GM12878 (cell line): ENCODE data around the gene DUS1L. TPM values are rescaled to one million over a fixed set of nuclear protein-coding genes. Genes with fewer than 3 reads are reported as not detected.

ENCODE experiments used
- ATAC-seq: fragments of 200-7000 bp; cut with Tn5 transposase; 3 replicates; pipeline ENCODE4 v1.9.1; 2020; ENCODE audit warnings: mild to moderate bottlenecking, moderate library complexity
- BruUV-seq: library from RNA; stranded (reverse); fragments of 400-500 nt; replicated peaks from 2 replicates; lab custom pipeline; 2021; lab: Mats Ljungman, UMichigan
- CTCF ChIA-PET: fragments of 300-600 bp; sonication (Branson Sonifier 250); formaldehyde crosslinking; extraction: SDS; loops from one replicate; lab custom pipeline; 2021; ENCODE audit warnings: inconsistent platforms; lab: Yijun Ruan, JAX
- POLR2A ChIA-PET: fragments of 350-600 bp; formaldehyde crosslinking; extraction: SDS; loops from one replicate; lab custom pipeline; 2021; ENCODE audit warnings: inconsistent platforms; lab: Charles Lee
- RAD21 ChIA-PET: fragments of 300-600 bp; sonication (Branson Sonifier 250); formaldehyde crosslinking; loops from one replicate; lab custom pipeline; 2023; ENCODE audit warnings: antibody characterized with exemption; ENCODE audit not compliant: unreplicated experiment; lab: Charles Lee
- SMC1A ChIA-PET: fragments of 300-600 bp; sonication (Branson Sonifier 250); formaldehyde crosslinking; loops from one replicate; lab custom pipeline; 2023; ENCODE audit not compliant: unreplicated experiment, uncharacterized antibody; lab: Charles Lee
- DNase-seq: peaks from one replicate; pipeline ENCODE4 v3.0.0-alpha.2; 2011; ENCODE audit warnings: low read depth, low spot score
- FAIRE-seq: peaks from 3 replicates; lab custom pipeline; 2011; peaks lifted over from hg19 to GRCh38; lab: Jason Lieb, UNC
- H2AFZ ChIP-seq: 2 replicates; pipeline ENCODE4 v1.6.0; 2011; ENCODE audit warnings: low read depth, low read length, control low read depth; ENCODE audit not compliant: control insufficient read depth
- H3K27ac ChIP-seq: 2 replicates; pipeline ENCODE4 v1.5.1; 2011; ENCODE audit warnings: control low read depth; ENCODE audit not compliant: control insufficient read depth, insufficient read depth
- H3K27me3 ChIP-seq, 2 experiments: replicated peaks in 1 of 2; 2 replicates each; pipeline versions ENCODE4 v1.6.0 to v1.6.1; 2011; ENCODE audit warnings: low read length in 1 of 2; ENCODE audit not compliant: control insufficient read depth in 2 of 2, insufficient read depth in 2 of 2
- H3K36me3 ChIP-seq, 2 experiments: 2 replicates each; pipeline ENCODE4 v1.5.1; 2011; ENCODE audit warnings: low read length in 1 of 2; ENCODE audit not compliant: control insufficient read depth in 2 of 2, insufficient read depth in 2 of 2
- H3K4me1 ChIP-seq: 2 replicates; pipeline ENCODE4 v1.6.1; 2011; ENCODE audit warnings: mild to moderate bottlenecking, low read length, moderate library complexity, mixed read lengths; ENCODE audit not compliant: control insufficient read depth, insufficient read depth
- H3K4me2 ChIP-seq: 2 replicates; pipeline ENCODE4 v1.6.0; 2011; ENCODE audit warnings: control low read depth; ENCODE audit not compliant: control insufficient read depth, insufficient read depth
- H3K4me3 ChIP-seq: fragments of 200-600 bp; sonication (generic); 2 replicates; pipeline ENCODE4 v1.5.1; 2016
- H3K79me2 ChIP-seq: 2 replicates; pipeline ENCODE4 v1.6.0; 2011; ENCODE audit warnings: low read length; ENCODE audit not compliant: control insufficient read depth, insufficient read depth
- H3K9ac ChIP-seq: 2 replicates; pipeline ENCODE4 v1.8.0; 2011; ENCODE audit warnings: low read length, control low read depth, mixed read lengths; ENCODE audit not compliant: control insufficient read depth, insufficient read depth
- H3K9me3 ChIP-seq: replicated peaks from 3 replicates; pipeline ENCODE4 v1.5.1; 2011; ENCODE audit warnings: mild to moderate bottlenecking, low read length; ENCODE audit not compliant: control insufficient read depth, insufficient read depth
- H4K20me1 ChIP-seq: 2 replicates; pipeline ENCODE4 v1.6.0; 2011; ENCODE audit not compliant: control insufficient read depth, insufficient read depth
- BCLAF1 ChIP-seq: fragments of 450-650 bp; IDR thresholded peaks from 2 replicates; pipeline ENCODE4 v1.6.1; 2017; ENCODE audit warnings: antibody characterized with exemption, mild to moderate bottlenecking, moderate library complexity
- CBFB ChIP-seq: IDR thresholded peaks from 2 replicates; pipeline ENCODE4 v1.6.1; 2016; ENCODE audit warnings: antibody characterized with exemption, low read depth
- CREB1 ChIP-seq: IDR thresholded peaks from 2 replicates; pipeline ENCODE4 v1.6.1; 2012; ENCODE audit warnings: low read depth, mild to moderate bottlenecking, inconsistent platforms
- KLF5 ChIP-seq: fragments of 450-650 bp; IDR thresholded peaks from 2 replicates; pipeline ENCODE4 v1.6.1; 2014; ENCODE audit warnings: mild to moderate bottlenecking; ENCODE audit not compliant: partially characterized antibody
- MEF2A ChIP-seq: IDR thresholded peaks from 2 replicates; pipeline ENCODE4 v1.6.1; 2011; ENCODE audit warnings: low read depth, mild to moderate bottlenecking, low read length, moderate library complexity; ENCODE audit not compliant: insufficient read depth
- MYB ChIP-seq: fragments of 150-350 bp; IDR thresholded peaks from 2 replicates; pipeline ENCODE4 v1.6.1; 2014; ENCODE audit warnings: mild to moderate bottlenecking, low read depth, low read length, borderline replicate concordance
- PAX8 ChIP-seq: fragments of 450-650 bp; IDR thresholded peaks from 2 replicates; pipeline ENCODE4 v1.6.1; 2017; ENCODE audit warnings: mild to moderate bottlenecking, moderate library complexity
- RB1 ChIP-seq: fragments of 450-650 bp; formaldehyde crosslinking; IDR thresholded peaks from 2 replicates; pipeline ENCODE4 v1.6.1; 2017; ENCODE audit warnings: mild to moderate bottlenecking, borderline replicate concordance
- SRF ChIP-seq, 2 experiments: IDR thresholded peaks; 2 replicates each; pipeline ENCODE4 v1.6.1; 2011; ENCODE audit warnings: low read depth in 2 of 2, low read length in 2 of 2, mild to moderate bottlenecking in 1 of 2, moderate library complexity in 1 of 2
- TCF7 ChIP-seq: IDR thresholded peaks from 2 replicates; pipeline ENCODE4 v1.6.1; 2014; ENCODE audit warnings: antibody characterized with exemption, borderline replicate concordance
- ZSCAN29 ChIP-seq: fragments of 450-650 bp; IDR thresholded peaks from 2 replicates; pipeline ENCODE4 v1.6.1; 2017; ENCODE audit warnings: mild to moderate bottlenecking, moderate library complexity
- WGBS: methylation state at CpG from one replicate; pipeline ENCODE4 v1.1.6; 2016; ENCODE audit warnings: low lambda C conversion rate; ENCODE audit not compliant: insufficient replicate concordance, insufficient coverage; ENCODE audit errors: missing lambda C conversion rate; 5-methylcytosine and 5-hydroxymethylcytosine counted together
- in situ Hi-C: fragments of 300-500 bp; cut with MboI; formaldehyde crosslinking; loops from 9 replicates; pipeline ENCODE4 v1.14.3; 2018; ENCODE audit warnings: mixed read lengths
- intact Hi-C: fragments of 100-400 bp; cut with micrococcal nuclease; formaldehyde crosslinking; loops from one replicate; pipeline ENCODE4 v1.14.2; 2022; ENCODE audit not compliant: unreplicated experiment
- polyA plus RNA-seq, 11 experiments: library from polyadenylated mRNA; depleted of rRNA in 4 of 11; unstranded in 6 of 11; stranded (reverse) in 5 of 11; fragments of >200 nt; fragmentation: Nextera tagmentation in 4 of 11; fragmentation: Illumina TruSeq in 1 of 11; extraction: Ambion mirVana in 4 of 11; extraction: Trizol in 1 of 11; gene quantifications; 1 replicate in 1 of 11; 2 replicates in 10 of 11; pipeline versions ENCODE4 v1.2.1 to v1.2.3, GENCODE V29; 2011 to 2016; ENCODE audit warnings: inconsistent platforms in 2 of 11, missing spikeins in 2 of 11, low read depth in 1 of 11
- total RNA-seq, 4 experiments: library from RNA; depleted of rRNA in 3 of 4; stranded (reverse); fragments of >200 nt in 3 of 4; fragmentation: Illumina TruSeq in 1 of 4; extraction: Trizol in 1 of 4; gene quantifications; 2 replicates each; pipeline versions ENCODE4 v1.2.1 to v1.2.3, GENCODE V29; 2013 to 2021

DUS1L gene
- total and polyA plus RNA-seq, 10 of the 15 experiments (the other 5 are each of a cell fraction or from before 2014, with no cell fraction given) = 6.1 to 157 (median 44.5) TPM

- H2AFZ ChIP-seq = peak within 1 kb of the TSS; percentile 73
- no peaks in the 10 kb centered on the region for H3K27me3 ChIP-seq
- no peak for DNase-seq
- H3K9ac ChIP-seq = peak within 1 kb of the TSS; percentile 20; the same call in 1 of the 2 replicates
- H3K4me1 ChIP-seq = peaks cover under 1% of the 10 kb centered on the region
- TF ChIP-seq PAX8 = no peak
- peak in 1 of 2 experiments; percentile 66; a peak in 1 of 4 replicates for TF ChIP-seq SRF (IDR thresholded peaks at IDR 0.05; ENCODE audit: low read depth in 2 of 2, low read length in 2 of 2)
- whole genome bisulfite sequencing = 1% methylated on average over 20 of the region's 96 CpGs
- no TSS peak for BruUV-seq
- H3K79me2 ChIP-seq = peaks cover under 1% of the 10 kb centered on the region; the same call in 1 of the 2 replicates
- intact Hi-C loops (no loop called here), in situ Hi-C loops (no loop called here)
- FAIRE-seq = no peak
- ChIA-PET POLR2A (no interaction called here), SMC1A (interaction anchor here (2.5 kb wide), 1 partner anchor 123 kb away, joined by 13 read pairs; no protein-coding TSS in a partner anchor), CTCF (interaction anchor here (0.6 to 2.3 kb wide), 4 partner anchors 68 to 315 kb away, joined by 3 to 11 read pairs (median 3); no protein-coding TSS in a partner anchor), RAD21 (interaction anchor here (0.6 to 1.6 kb wide), 2 partner anchors 44 to 72 kb away, joined by 3 to 5 read pairs; no protein-coding TSS in a partner anchor)
- no peaks in the 10 kb centered on the region for H3K9me3 ChIP-seq
- no peaks in the 10 kb centered on the region for H4K20me1 ChIP-seq
- peak; percentile 48 for ATAC-seq
- peak within 1 kb of the TSS; percentile 94 for H3K4me2 ChIP-seq
- no peak within 1 kb of the TSS for H3K27ac ChIP-seq
- H3K36me3 ChIP-seq = no peaks in the 10 kb centered on the region; a peak in 2 of 4 replicates
- peak within 1 kb of the TSS; percentile 65; the same call in 1 of the 2 replicates for H3K4me3 ChIP-seq
These were observed 34.2 kb downstream of the DUS1L start, which contains the start of gene RAC3 for GRCh38 chr17:82031303-82031884. TSS of gene RAC3 (plus strand) at chr17:82031678. CDS start at chr17:82031762, 84 bp downstream.

GRCh38 chr17:82030470-82031302, 34.9 kb downstream of the DUS1L start:
- no peaks in the 10 kb centered on the region for H3K79me2 ChIP-seq
- ChIA-PET RAD21 (interaction anchor here (0.6 to 1.6 kb wide), 9 partner anchors 10 to 320 kb away, joined by 3 to 5 read pairs (median 4); no protein-coding TSS in a partner anchor), SMC1A (interaction anchor here (0.7 to 2.5 kb wide), 6 partner anchors 75 to 388 kb away, joined by 3 to 13 read pairs (median 4); no protein-coding TSS in a partner anchor), POLR2A (interaction anchor here (1.1 to 1.3 kb wide), 2 partner anchors 19 to 71 kb away, joined by 3 read pairs; no protein-coding TSS in a partner anchor), CTCF (interaction anchor here (0.6 to 2.3 kb wide), 23 partner anchors 9 to 826 kb away, joined by 3 to 19 read pairs (median 3); no protein-coding TSS in a partner anchor)
- H3K9ac ChIP-seq = peak overlapping the region; percentile 20; the same call in 1 of the 2 replicates
- BruUV-seq = no TSS peak
- peak overlapping the region; percentile 73 for H2AFZ ChIP-seq
- no peaks in the 10 kb centered on the region for H4K20me1 ChIP-seq
- no peaks in the 10 kb centered on the region; the same call in 1 of the 2 replicates for H3K4me1 ChIP-seq
- H3K4me2 ChIP-seq = peak overlapping the region; percentile 94
- no peaks in the 10 kb centered on the region for H3K9me3 ChIP-seq
- in situ Hi-C loops = no loop called here
- intact Hi-C loops = no loop called here
- H3K27ac ChIP-seq = no peak overlapping the region
- H3K27me3 ChIP-seq = no peaks in the 10 kb centered on the region
- DNase-seq (no peak), ATAC-seq (peak; percentile 86), FAIRE-seq (peak; percentile 86)
- 3% methylated on average over 88 of the region's 94 CpGs for WGBS
- peak overlapping the region; percentile 65; the same call in 1 of the 2 replicates for H3K4me3 ChIP-seq
- no peaks in the 10 kb centered on the region; a peak in 2 of 4 replicates for H3K36me3 ChIP-seq
- TF ChIP-seq ZSCAN29 = no peak
- TF ChIP-seq RB1 = no peak
- TF ChIP-seq TCF7 = no peak
- no peak for TF ChIP-seq CREB1
- no peak for TF ChIP-seq MEF2A
- TF ChIP-seq CBFB = 0 out of 2 replicates have a peak, but pooled peaks have one; percentile 24
- no peak for TF ChIP-seq KLF5
- no peak for TF ChIP-seq MYB
- TF ChIP-seq BCLAF1 = no peak
